ENCODE results near the gene SUZ12. TPM values are rescaled to one million over a fixed set of nuclear protein-coding genes. Genes with fewer than 3 reads are reported as not detected.
A peak's percentile ranks its signal among the peaks of the same experiment; 100 is the strongest.
"Not testable (repeated sequence)": the region's sequence is repeated elsewhere in the genome, so short reads cannot be mapped to it uniquely, and the experiment has no call there.

Gene SUZ12
- polyA plus RNA-seq, 1 donor from 2014 or later, result 42.1 TPM

- TF ChIP-seq CTCF (IDR thresholded peaks at IDR 0.05; ENCODE audit: poor library complexity, severe bottlenecking) (no peak), REST (IDR thresholded peaks at IDR 0.05; ENCODE audit: borderline replicate concordance) (no peak), TAF1 (IDR thresholded peaks at IDR 0.05; ENCODE audit: low read depth) (no peak), MXI1 (conservative IDR thresholded peaks at IDR 0.05; ENCODE audit: poor library complexity, severe bottlenecking) (no peak), POLR2AphosphoS5 (IDR thresholded peaks at IDR 0.05) (no peak), EP300 (conservative IDR thresholded peaks at IDR 0.05; ENCODE audit: poor library complexity, severe bottlenecking) (no peak), RAD21 (conservative IDR thresholded peaks at IDR 0.05) (no peak), EZH2 (IDR thresholded peaks at IDR 0.05; ENCODE audit: borderline replicate concordance, insufficient read depth, low read length, poor library complexity, severe bottlenecking) (no peak), SMC3 (conservative IDR thresholded peaks at IDR 0.05; ENCODE audit: poor library complexity) (no peak)
- H3K4me3 ChIP-seq (ENCODE audit: low read length), result no peak overlapping the region
- H3K9ac ChIP-seq (ENCODE audit: low read length), result no peak overlapping the region
- no peaks in the 10 kb centered on the region for H3F3A ChIP-seq (ENCODE audit: insufficient read depth, low read length, poor library complexity, severe bottlenecking)
- no peaks in the 10 kb centered on the region for H3K36me3 ChIP-seq (ENCODE audit: insufficient read depth, low read length)
- H3K27ac ChIP-seq (ENCODE audit: low read length), result no peak overlapping the region
- H2AFZ ChIP-seq (ENCODE audit: low read depth, low read length), result no peak overlapping the region
- no peaks in the 10 kb centered on the region for H4K20me1 ChIP-seq (ENCODE audit: insufficient read depth)
- peaks cover 14% of the 10 kb centered on the region for H3K79me2 ChIP-seq (replicated peaks; ENCODE audit: insufficient read depth, low read length)
- H3K4me2 ChIP-seq (ENCODE audit: low read length), result no peak overlapping the region
- H3K27me3 ChIP-seq (ENCODE audit: insufficient read depth, low read depth, low read length), result no peaks in the 10 kb centered on the region
- no peaks in the 10 kb centered on the region for H3K9me3 ChIP-seq (ENCODE audit: low read length)
- no peaks in the 10 kb centered on the region for H3K9me2 ChIP-seq (ENCODE audit: insufficient read depth, low read length)
Measured at GRCh38 chr17:31935512-31935911, 1.3 kb upstream of the SUZ12 start.

- H3K79me2 ChIP-seq (replicated peaks; ENCODE audit: insufficient read depth, low read length), result peaks cover 15% of the 10 kb centered on the region
- H4K20me1 ChIP-seq (ENCODE audit: insufficient read depth); H3K9me3 ChIP-seq (ENCODE audit: low read length); H2AFZ ChIP-seq (ENCODE audit: low read depth, low read length); H3K27me3 ChIP-seq (ENCODE audit: insufficient read depth, low read depth, low read length); H3K27ac ChIP-seq (ENCODE audit: low read length); H3F3A ChIP-seq (ENCODE audit: insufficient read depth, low read length, poor library complexity, severe bottlenecking); H3K9me2 ChIP-seq (ENCODE audit: insufficient read depth, low read length); H3K36me3 ChIP-seq (ENCODE audit: insufficient read depth, low read length): not testable (repeated sequence)
- peak overlapping the region; percentile 31 for H3K9ac ChIP-seq (ENCODE audit: low read length)
- H3K4me2 ChIP-seq (ENCODE audit: low read length), result peak overlapping the region; percentile 76
- peak overlapping the region; percentile 65 for H3K4me3 ChIP-seq (ENCODE audit: low read length)
Measured at GRCh38 chr17:31937926-31938641, 1.3 kb downstream of the SUZ12 start.

- H3F3A ChIP-seq (ENCODE audit: insufficient read depth, low read length, poor library complexity, severe bottlenecking); H2AFZ ChIP-seq (ENCODE audit: low read depth, low read length); H3K9me2 ChIP-seq (ENCODE audit: insufficient read depth, low read length); H3K27me3 ChIP-seq (ENCODE audit: insufficient read depth, low read depth, low read length); H4K20me1 ChIP-seq (ENCODE audit: insufficient read depth); H3K4me2 ChIP-seq (ENCODE audit: low read length); H3K36me3 ChIP-seq (ENCODE audit: insufficient read depth, low read length); H3K9me3 ChIP-seq (ENCODE audit: low read length); H3K27ac ChIP-seq (ENCODE audit: low read length); H3K9ac ChIP-seq (ENCODE audit: low read length); H3K4me3 ChIP-seq (ENCODE audit: low read length): not testable (repeated sequence)
- H3K79me2 ChIP-seq (replicated peaks; ENCODE audit: insufficient read depth, low read length), result peaks cover 24% of the 10 kb centered on the region
Measured at GRCh38 chr17:31941916-31942315, 5.1 kb downstream of the SUZ12 start.

- H3K27me3 ChIP-seq (ENCODE audit: insufficient read depth, low read depth, low read length); H3K36me3 ChIP-seq (ENCODE audit: insufficient read depth, low read length); H3K27ac ChIP-seq (ENCODE audit: low read length); H3K9me3 ChIP-seq (ENCODE audit: low read length); H3K4me3 ChIP-seq (ENCODE audit: low read length); H4K20me1 ChIP-seq (ENCODE audit: insufficient read depth); H2AFZ ChIP-seq (ENCODE audit: low read depth, low read length); H3K9ac ChIP-seq (ENCODE audit: low read length); H3F3A ChIP-seq (ENCODE audit: insufficient read depth, low read length, poor library complexity, severe bottlenecking); H3K4me2 ChIP-seq (ENCODE audit: low read length); H3K9me2 ChIP-seq (ENCODE audit: insufficient read depth, low read length): not testable (repeated sequence)
- peaks cover 24% of the 10 kb centered on the region for H3K79me2 ChIP-seq (replicated peaks; ENCODE audit: insufficient read depth, low read length)
Measured at GRCh38 chr17:31942396-31942795, 5.6 kb downstream of the SUZ12 start.

GRCh38 chr17:31951953-31952352, 15.1 kb downstream of the SUZ12 start:
- not testable (repeated sequence) for H3K9me3 ChIP-seq (ENCODE audit: low read length); H2AFZ ChIP-seq (ENCODE audit: low read depth, low read length); H3K27me3 ChIP-seq (ENCODE audit: insufficient read depth, low read depth, low read length); H3K79me2 ChIP-seq (replicated peaks; ENCODE audit: insufficient read depth, low read length); H3K27ac ChIP-seq (ENCODE audit: low read length); H4K20me1 ChIP-seq (ENCODE audit: insufficient read depth); H3K4me3 ChIP-seq (ENCODE audit: low read length); H3K9me2 ChIP-seq (ENCODE audit: insufficient read depth, low read length); H3K36me3 ChIP-seq (ENCODE audit: insufficient read depth, low read length); H3F3A ChIP-seq (ENCODE audit: insufficient read depth, low read length, poor library complexity, severe bottlenecking); H3K4me2 ChIP-seq (ENCODE audit: low read length); H3K9ac ChIP-seq (ENCODE audit: low read length)

Measured in neural cell (in vitro differentiated cells).